Liver (tissue), 3 donors: Measurements from ENCODE around the gene C6orf89.

Source experiments
- CTCF ChIP-seq: fragments of 150-350 bp; IDR thresholded peaks from 2 replicates; pipeline ENCODE4 v1.5.1; 2017; ENCODE audit warnings: improper control_type of control experiment, low read depth, low read length; ENCODE audit not compliant: missing input control
- GABPA ChIP-seq, 2 donors: IDR thresholded peaks in 1 of 2; conservative IDR thresholded peaks in 1 of 2; 2 replicates each; pipeline ENCODE4 v1.6.1; 2016; ENCODE audit warnings: antibody characterized with exemption in 2 of 2, mild to moderate bottlenecking in 1 of 2, moderate library complexity in 1 of 2
- HNF4G ChIP-seq: IDR thresholded peaks from 2 replicates; pipeline ENCODE4 v1.6.1; 2016; ENCODE audit warnings: antibody characterized with exemption
- JUND ChIP-seq, 2 donors: IDR thresholded peaks; 2 replicates each; pipeline ENCODE4 v1.6.1; 2016; ENCODE audit warnings: antibody characterized with exemption in 2 of 2
- NR2F2 ChIP-seq: IDR thresholded peaks from 2 replicates; pipeline ENCODE4 v1.6.1; 2016; ENCODE audit warnings: antibody characterized with exemption
- REST ChIP-seq: IDR thresholded peaks from 2 replicates; pipeline ENCODE4 v1.6.1; 2016; ENCODE audit warnings: antibody characterized with exemption, mild to moderate bottlenecking
- YY1 ChIP-seq: IDR thresholded peaks from 2 replicates; pipeline ENCODE4 v1.6.1; 2016; ENCODE audit warnings: antibody characterized with exemption, mild to moderate bottlenecking
- TF ChIP-seq, protein P1 (sequence below): IDR thresholded peaks from 2 replicates; pipeline ENCODE4 v1.6.1; 2016; ENCODE audit warnings: antibody characterized with exemption
- donor health status: healthy.
- donor health status: healthy.

GRCh38 chr6:36956446-36956820 lies 70.7 kb downstream of the C6orf89 start:
- TF ChIP-seq YY1 (no peak), GABPA (IDR thresholded peaks at IDR 0.05 in 1 of 2, conservative IDR thresholded peaks at IDR 0.05 in 1 of 2) (no peak), HNF4G (no peak), CTCF (no peak), REST (no peak), NR2F2 (no peak), JUND (IDR thresholded peaks at IDR 0.05) (no peak)
- TF ChIP-seq, protein P1, sequence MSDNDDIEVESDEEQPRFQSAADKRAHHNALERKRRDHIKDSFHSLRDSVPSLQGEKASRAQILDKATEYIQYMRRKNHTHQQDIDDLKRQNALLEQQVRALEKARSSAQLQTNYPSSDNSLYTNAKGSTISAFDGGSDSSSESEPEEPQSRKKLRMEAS = no peak
